Progenitor cell of endocrine pancreas (in vitro differentiated cells): Measurements from ENCODE around the gene PLXDC2. TPM values are rescaled to one million over a fixed set of nuclear protein-coding genes. Genes with fewer than 3 reads are reported as not detected.

Source experiments
- DNase-seq: peaks from one replicate; pipeline ENCODE4 v3.0.0; 2021; ENCODE audit warnings: low spot score; ENCODE audit not compliant: unreplicated experiment
- H3K27ac Mint-ChIP-seq: 2 replicates; pipeline ENCODE4 v1.8.0; 2021; ENCODE audit warnings: mild to moderate bottlenecking, moderate library complexity, mixed read lengths
- H3K27me3 Mint-ChIP-seq: 2 replicates; pipeline ENCODE4 v1.8.0; 2021; ENCODE audit warnings: mixed read lengths
- H3K36me3 Mint-ChIP-seq: 2 replicates; pipeline ENCODE4 v1.8.0; 2022; ENCODE audit warnings: mixed read lengths; ENCODE audit not compliant: insufficient read depth
- H3K4me1 Mint-ChIP-seq: 2 replicates; pipeline ENCODE4 v1.8.0; 2021; ENCODE audit warnings: low read depth, mixed read lengths
- H3K4me3 Mint-ChIP-seq: 2 replicates; pipeline ENCODE4 v1.8.0; 2021; ENCODE audit warnings: low read depth, mild to moderate bottlenecking, moderate library complexity, mixed read lengths
- H3K9me3 Mint-ChIP-seq: 2 replicates; pipeline ENCODE4 v1.8.0; 2021; ENCODE audit warnings: low read depth, mixed read lengths
- CTCF ChIP-seq: fragments of 200-600 bp; sonication (generic); IDR thresholded peaks from one replicate; pipeline ENCODE4 v1.5.0; 2021; ENCODE audit warnings: antibody characterized with exemption, mild to moderate bottlenecking; ENCODE audit not compliant: unreplicated experiment
- total RNA-seq: library from RNA; stranded (reverse); gene quantifications from 2 replicates; pipeline ENCODE4 v1.2.1, GENCODE V29; 2021

The PLXDC2 gene
- total RNA-seq, 1 donor from 2014 or later, result 44.3 TPM

GRCh38 chr10:19777806-19778205 lies 38.4 kb upstream of the PLXDC2 start:
- no peak for DNase-seq
- no peaks in the 10 kb centered on the region for H3K27me3 Mint-ChIP-seq
- H3K9me3 Mint-ChIP-seq, result no peaks in the 10 kb centered on the region
- no peak overlapping the region for H3K4me3 Mint-ChIP-seq
- TF ChIP-seq CTCF, result no peak
- peaks cover 11% of the 10 kb centered on the region for H3K4me1 Mint-ChIP-seq
- H3K27ac Mint-ChIP-seq, result no peak overlapping the region
- H3K36me3 Mint-ChIP-seq, result no peaks in the 10 kb centered on the region

- no peak for DNase-seq
- no peaks in the 10 kb centered on the region for H3K36me3 Mint-ChIP-seq
- peaks cover 11% of the 10 kb centered on the region for H3K4me1 Mint-ChIP-seq
- H3K27me3 Mint-ChIP-seq, result no peaks in the 10 kb centered on the region
- H3K4me3 Mint-ChIP-seq, result no peak overlapping the region
- H3K27ac Mint-ChIP-seq, result no peak overlapping the region
- H3K9me3 Mint-ChIP-seq, result no peaks in the 10 kb centered on the region
- no peak for TF ChIP-seq CTCF
Observed at GRCh38 chr10:19778996-19779395, 37.2 kb upstream of the PLXDC2 start.

- no peak for TF ChIP-seq CTCF
- Mint-ChIP-seq H3K27ac (no peak overlapping the region), H3K27me3 (no peaks in the 10 kb centered on the region), H3K4me3 (no peak overlapping the region), H3K36me3 (no peaks in the 10 kb centered on the region), H3K4me1 (peaks cover 12% of the 10 kb centered on the region), H3K9me3 (no peaks in the 10 kb centered on the region)
- no peak for DNase-seq
Observed at GRCh38 chr10:19782430-19783089, 33.7 kb upstream of the PLXDC2 start.

- H3K4me3 Mint-ChIP-seq, result no peak overlapping the region
- H3K4me1 Mint-ChIP-seq, result peaks cover 14% of the 10 kb centered on the region
- no peaks in the 10 kb centered on the region for H3K27me3 Mint-ChIP-seq
- H3K27ac Mint-ChIP-seq, result no peak overlapping the region
- no peak for TF ChIP-seq CTCF
- no peak for DNase-seq
- H3K9me3 Mint-ChIP-seq, result no peaks in the 10 kb centered on the region
- no peaks in the 10 kb centered on the region for H3K36me3 Mint-ChIP-seq
Observed at GRCh38 chr10:19783721-19784120, 32.5 kb upstream of the PLXDC2 start.

GRCh38 chr10:19785366-19785765 lies 30.9 kb upstream of the PLXDC2 start:
- Mint-ChIP-seq H3K9me3 (no peaks in the 10 kb centered on the region), H3K4me1 (peaks cover 14% of the 10 kb centered on the region), H3K27ac (no peak overlapping the region), H3K27me3 (no peaks in the 10 kb centered on the region), H3K36me3 (no peaks in the 10 kb centered on the region), H3K4me3 (no peak overlapping the region)
- no peak for DNase-seq
- TF ChIP-seq CTCF, result no peak
